ENCODE data around the gene LMOD1. TPM values are rescaled to one million over a fixed set of nuclear protein-coding genes. Genes with fewer than 3 reads are reported as not detected.

LMOD1 gene
- total RNA-seq, 1 donor from 2014 or later: 0.37 TPM

- Histone ChIP-seq H3K79me2 (ENCODE audit: low read depth) (no peaks in the 10 kb centered on the region), H4K20me1 (ENCODE audit: low read depth) (no peaks in the 10 kb centered on the region), H2AFZ (replicated peaks) (no peak overlapping the region), H3K4me1 (no peaks in the 10 kb centered on the region), H3K9me3 (ENCODE audit: low read depth) (no peaks in the 10 kb centered on the region), H3F3A (ENCODE audit: low read depth) (no peaks in the 10 kb centered on the region), H3K4me2 (no peak overlapping the region), H3K27me3 (no peaks in the 10 kb centered on the region), H3K9ac (no peak overlapping the region), H3K36me3 (no peaks in the 10 kb centered on the region), H3K27ac (no peak overlapping the region), H3K4me3 (no peak overlapping the region)
- H3K4me3 Mint-ChIP-seq: no peak overlapping the region
- no peaks in the 10 kb centered on the region for H3K36me3 Mint-ChIP-seq
- DNase-seq (ENCODE audit: low spot score): no peak
- no peak for TF ChIP-seq EZH2 (IDR thresholded peaks at IDR 0.05)
- TF ChIP-seq CTCF (IDR thresholded peaks at IDR 0.05): no peak
- TF ChIP-seq EZH2phosphoT487 (IDR thresholded peaks at IDR 0.05): no peak
- H3K9me3 Mint-ChIP-seq: no peaks in the 10 kb centered on the region
- H3K4me1 Mint-ChIP-seq: peaks cover 7% of the 10 kb centered on the region
- H3K27ac Mint-ChIP-seq: no peak overlapping the region
- peaks cover 2% of the 10 kb centered on the region for H3K27me3 Mint-ChIP-seq (ENCODE audit: insufficient read depth, low read depth)
Measured at GRCh38 chr1:201930803-201931202, 15.5 kb downstream of the LMOD1 start.

- H3K9me3 Mint-ChIP-seq: no peaks in the 10 kb centered on the region
- no peaks in the 10 kb centered on the region for H3K36me3 ChIP-seq
- H2AFZ ChIP-seq (replicated peaks): no peak overlapping the region
- H3K27ac Mint-ChIP-seq: no peak overlapping the region
- H3K79me2 ChIP-seq (ENCODE audit: low read depth): no peaks in the 10 kb centered on the region
- TF ChIP-seq EZH2phosphoT487 (IDR thresholded peaks at IDR 0.05) (no peak), CTCF (IDR thresholded peaks at IDR 0.05) (no peak), EZH2 (IDR thresholded peaks at IDR 0.05) (no peak)
- no peaks in the 10 kb centered on the region for H3K9me3 ChIP-seq (ENCODE audit: low read depth)
- peaks cover 2% of the 10 kb centered on the region for H3K27me3 Mint-ChIP-seq (ENCODE audit: insufficient read depth, low read depth)
- H3F3A ChIP-seq (ENCODE audit: low read depth): no peaks in the 10 kb centered on the region
- H3K4me1 ChIP-seq: no peaks in the 10 kb centered on the region
- H3K36me3 Mint-ChIP-seq: no peaks in the 10 kb centered on the region
- no peak overlapping the region for H3K9ac ChIP-seq
- no peak for DNase-seq (ENCODE audit: low spot score)
- no peaks in the 10 kb centered on the region for H4K20me1 ChIP-seq (ENCODE audit: low read depth)
- H3K4me2 ChIP-seq: no peak overlapping the region
- peaks cover 7% of the 10 kb centered on the region for H3K4me1 Mint-ChIP-seq
- no peaks in the 10 kb centered on the region for H3K27me3 ChIP-seq
- no peak overlapping the region for H3K4me3 Mint-ChIP-seq
- no peak overlapping the region for H3K4me3 ChIP-seq
- H3K27ac ChIP-seq: no peak overlapping the region
Measured at GRCh38 chr1:201930137-201930536, 16.2 kb downstream of the LMOD1 start.

DNA sequence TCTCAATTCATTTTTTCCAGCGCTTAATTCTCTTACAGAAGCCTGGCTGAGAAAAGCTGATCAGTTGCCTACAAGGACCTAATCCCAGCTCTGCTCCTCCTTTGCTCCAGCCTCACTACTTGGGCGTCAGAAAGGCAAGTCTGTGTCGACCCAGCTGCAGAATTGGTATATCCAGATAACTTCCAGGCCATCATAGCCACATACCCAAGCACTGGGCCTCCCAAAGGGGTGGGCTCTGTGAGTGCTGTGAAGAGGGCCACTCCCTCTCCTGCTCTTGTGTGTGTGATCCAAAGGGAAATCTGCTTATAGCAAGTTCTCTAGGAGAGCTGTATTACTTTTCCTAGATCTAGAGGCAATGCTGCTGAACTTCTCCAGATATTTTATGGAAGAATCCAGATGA is 18.1 kb downstream of the LMOD1 start:
- H3K4me1 Mint-ChIP-seq: no peaks in the 10 kb centered on the region
- H3K27me3 ChIP-seq: no peaks in the 10 kb centered on the region
- H3K4me3 Mint-ChIP-seq: no peak overlapping the region
- H3K4me1 ChIP-seq: no peaks in the 10 kb centered on the region
- H3K36me3 Mint-ChIP-seq: no peaks in the 10 kb centered on the region
- peaks cover 2% of the 10 kb centered on the region for H3K27me3 Mint-ChIP-seq (ENCODE audit: insufficient read depth, low read depth)
- H3K27ac ChIP-seq: no peak overlapping the region
- no peak overlapping the region for H3K9ac ChIP-seq
- no peak for DNase-seq (ENCODE audit: low spot score)
- H3K27ac Mint-ChIP-seq: no peak overlapping the region
- no peaks in the 10 kb centered on the region for H4K20me1 ChIP-seq (ENCODE audit: low read depth)
- H2AFZ ChIP-seq (replicated peaks): no peak overlapping the region
- H3K9me3 Mint-ChIP-seq: no peaks in the 10 kb centered on the region
- no peak overlapping the region for H3K4me2 ChIP-seq
- TF ChIP-seq EZH2phosphoT487 (IDR thresholded peaks at IDR 0.05) (no peak), CTCF (IDR thresholded peaks at IDR 0.05) (no peak), EZH2 (IDR thresholded peaks at IDR 0.05) (no peak)
- H3K36me3 ChIP-seq: no peaks in the 10 kb centered on the region
- H3K4me3 ChIP-seq: no peak overlapping the region
- H3K9me3 ChIP-seq (ENCODE audit: low read depth): no peaks in the 10 kb centered on the region
- no peaks in the 10 kb centered on the region for H3K79me2 ChIP-seq (ENCODE audit: low read depth)
- no peaks in the 10 kb centered on the region for H3F3A ChIP-seq (ENCODE audit: low read depth)
